Right lung (tissue), 5 donors: ENCODE data around the gene FOCAD. TPM values are rescaled to one million over a fixed set of nuclear protein-coding genes. Genes with fewer than 3 reads are reported as not detected.
"Not testable (repeated sequence)": the region's sequence is repeated elsewhere in the genome, so short reads cannot be mapped to it uniquely, and the experiment has no call there.

ENCODE experiments used
- DNase-seq, 2 donors: peaks; one replicate each; pipeline ENCODE4 v3.0.0-alpha.2; 2013
- polyA plus RNA-seq, 5 donors: library from polyadenylated mRNA; unstranded; fragments of 120-200 nt; gene quantifications; one replicate each; pipeline versions ENCODE4 v1.2.1 to v1.2.3, GENCODE V29; 2013; ENCODE audit warnings: inconsistent platforms in 1 of 5, low replicate concordance in 1 of 5; ENCODE audit not compliant: insufficient read length in 5 of 5, insufficient read depth in 1 of 5

FOCAD gene
- polyA plus RNA-seq, 5 donors: 22.0 to 36.1 (median 27.4) TPM

DNA sequence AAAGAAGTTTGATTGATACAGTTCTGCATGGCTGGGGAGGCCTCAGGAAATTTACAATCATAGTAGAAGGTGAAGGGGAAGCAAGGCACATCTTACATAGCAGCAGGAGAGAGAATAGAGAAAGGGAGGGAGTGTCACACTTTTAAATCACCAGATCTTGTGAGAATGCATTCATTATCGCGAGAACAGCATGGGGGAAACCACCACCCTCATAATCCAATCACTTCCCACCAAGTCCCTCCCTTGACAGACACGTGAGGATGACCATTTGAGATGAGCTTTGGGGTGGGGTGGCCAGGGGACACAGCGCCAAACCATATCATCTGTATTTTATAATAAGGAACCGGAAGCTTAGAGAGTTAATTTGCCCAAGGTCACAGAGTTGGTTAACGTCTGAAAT lies 13.7 kb upstream of the FOCAD start:
- no peak for DNase-seq

DNA sequence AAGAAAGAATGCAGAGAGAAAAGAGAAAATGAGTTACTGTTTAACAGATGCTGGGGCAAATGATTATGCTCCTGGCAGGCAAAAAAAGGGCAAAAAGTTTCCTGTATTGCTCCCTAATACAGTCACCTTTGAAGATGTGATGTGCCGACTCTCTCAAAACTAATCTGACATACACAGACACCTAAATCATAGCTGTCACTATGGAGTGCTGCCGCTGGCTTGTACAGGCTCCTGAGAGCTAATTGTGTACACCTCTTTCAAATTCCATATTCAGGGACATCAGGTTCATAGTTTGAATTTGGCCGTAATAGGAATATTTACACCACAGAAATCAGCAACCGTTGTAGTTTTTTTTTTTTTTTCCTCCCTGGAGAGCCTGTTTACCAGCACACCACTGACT lies 12.4 kb upstream of the FOCAD start:
- no peak for DNase-seq

DNA sequence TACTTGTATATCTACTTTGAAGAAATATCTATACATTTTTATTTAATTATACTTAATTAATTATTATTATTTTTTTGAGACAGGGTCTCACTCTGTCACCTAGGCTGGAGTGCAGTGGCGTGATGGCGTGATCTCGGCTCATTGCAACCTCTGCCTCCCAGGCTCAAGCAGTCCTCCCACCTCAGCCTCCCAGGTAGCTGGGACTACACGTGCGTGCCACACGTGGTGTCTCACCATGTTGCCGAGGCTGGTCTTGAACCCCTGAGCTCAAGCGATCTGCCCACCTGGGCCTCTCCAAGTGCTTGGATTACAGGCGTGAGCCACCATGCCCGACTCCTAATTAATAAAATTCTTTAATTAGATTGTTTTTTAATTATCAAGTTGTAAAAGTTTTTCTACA lies 10.5 kb upstream of the FOCAD start:
- not testable (repeated sequence) for DNase-seq

DNA sequence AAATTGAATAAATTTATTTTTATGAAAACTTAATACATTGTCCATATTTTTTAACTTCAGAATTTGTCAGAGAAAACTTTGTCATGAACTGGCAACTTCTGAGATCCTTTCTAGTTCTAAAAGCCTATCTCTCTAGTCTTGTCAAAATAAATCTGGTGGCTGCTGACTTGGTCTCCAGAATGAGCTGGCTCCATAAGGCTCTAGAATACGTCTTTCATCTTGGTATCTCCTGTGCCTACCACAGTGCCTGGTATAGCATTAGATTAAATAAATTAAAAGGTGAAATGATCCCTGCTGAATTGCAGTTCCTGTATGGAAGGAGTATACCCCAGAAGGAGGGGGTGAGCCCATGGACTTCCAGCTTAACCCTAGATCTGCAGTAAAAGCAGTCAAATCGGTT lies 2.6 kb upstream of the FOCAD start:
- DNase-seq: no peak

DNA sequence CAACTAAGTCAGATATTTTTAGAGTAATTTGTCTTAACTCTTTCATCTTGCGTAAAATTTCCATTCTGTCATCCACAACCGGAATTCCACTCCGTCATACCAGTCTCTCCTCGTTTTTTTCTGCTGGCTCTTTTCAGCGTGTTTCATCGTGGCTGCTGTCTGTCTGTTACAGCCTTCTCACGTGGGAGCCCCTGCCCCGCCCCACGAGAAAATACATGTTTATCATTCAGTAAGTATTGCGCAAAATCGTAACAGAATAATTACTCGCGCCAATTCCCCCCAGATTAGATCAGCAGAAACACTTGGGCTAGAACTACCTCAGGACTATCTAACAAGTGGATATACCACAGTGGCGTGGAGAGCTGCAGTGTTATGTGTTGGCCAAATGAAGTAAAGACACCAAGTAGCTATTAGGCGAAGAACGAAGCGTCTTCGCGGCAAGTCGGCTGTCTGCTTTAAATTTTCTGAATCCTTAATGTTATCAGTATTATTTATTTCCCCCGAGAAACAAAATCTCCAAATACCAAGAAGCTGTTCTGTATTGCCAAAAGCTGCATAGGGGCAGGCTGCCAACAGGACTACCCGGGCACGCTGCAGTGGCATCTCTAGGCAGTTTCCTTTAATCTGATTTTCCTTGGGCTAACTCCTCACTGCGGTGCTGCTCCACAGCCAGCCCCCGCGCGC lies 566 bp upstream of the FOCAD start:
- DNase-seq: peak in 1 of 2 donors; percentile 53

DNA sequence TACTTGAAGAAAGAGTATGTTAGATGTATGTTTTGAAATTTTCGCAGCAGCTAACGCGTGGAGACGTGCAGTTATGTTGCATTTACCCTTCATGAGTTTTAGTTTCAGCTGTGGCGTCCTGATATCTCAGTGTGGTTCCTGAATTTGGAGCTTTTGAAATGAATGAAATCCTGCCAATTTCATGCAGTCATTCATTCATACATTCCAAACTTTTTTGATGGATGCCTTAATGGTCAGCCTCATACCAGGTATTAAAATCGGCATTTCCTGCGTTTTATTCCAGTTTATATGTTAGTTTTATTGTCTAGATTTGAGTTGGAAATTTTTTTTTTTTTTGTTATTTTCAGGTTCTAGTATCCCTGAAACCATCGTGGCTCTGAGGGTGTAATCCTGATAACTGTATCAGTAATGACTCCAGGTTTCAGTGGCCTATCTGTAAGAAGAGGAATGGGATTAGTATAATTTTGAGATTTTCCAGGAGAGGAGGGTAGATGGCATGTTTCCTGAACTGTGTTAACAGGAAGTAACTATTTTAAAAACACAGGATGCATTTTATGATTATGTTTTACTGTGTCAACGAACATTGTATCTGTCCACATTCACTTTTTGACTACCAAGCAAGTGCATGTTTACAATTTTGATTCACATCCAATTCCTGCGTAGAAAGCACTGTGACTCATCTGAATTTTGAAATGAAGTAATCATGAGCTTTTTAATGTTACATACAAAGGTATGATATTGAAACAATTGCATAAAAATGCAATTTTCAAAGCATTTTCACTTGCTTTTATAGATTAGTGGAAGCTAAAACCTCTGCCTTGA lies 1.0 kb downstream of the FOCAD start:
- peak in 1 of 2 donors; percentile 18 for DNase-seq

DNA sequence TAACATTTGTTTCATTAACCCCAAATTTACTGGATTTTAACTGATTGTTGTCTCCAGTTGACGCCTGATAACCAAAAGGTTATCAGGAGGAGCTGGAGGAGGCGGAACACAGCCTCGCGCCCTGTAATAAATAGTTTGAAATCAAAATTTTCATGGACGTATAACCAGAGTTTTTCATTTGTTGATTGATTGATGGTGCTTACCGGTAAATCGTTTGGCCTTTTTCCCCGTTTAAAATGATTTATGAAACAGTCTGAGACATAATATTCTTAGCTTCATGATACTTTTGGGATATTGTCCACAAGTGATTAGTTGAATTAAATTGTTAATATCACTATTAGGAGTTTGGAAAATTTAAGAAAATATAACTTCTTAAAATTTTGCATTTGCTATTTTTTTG lies 1.7 kb downstream of the FOCAD start:
- DNase-seq: no peak

DNA sequence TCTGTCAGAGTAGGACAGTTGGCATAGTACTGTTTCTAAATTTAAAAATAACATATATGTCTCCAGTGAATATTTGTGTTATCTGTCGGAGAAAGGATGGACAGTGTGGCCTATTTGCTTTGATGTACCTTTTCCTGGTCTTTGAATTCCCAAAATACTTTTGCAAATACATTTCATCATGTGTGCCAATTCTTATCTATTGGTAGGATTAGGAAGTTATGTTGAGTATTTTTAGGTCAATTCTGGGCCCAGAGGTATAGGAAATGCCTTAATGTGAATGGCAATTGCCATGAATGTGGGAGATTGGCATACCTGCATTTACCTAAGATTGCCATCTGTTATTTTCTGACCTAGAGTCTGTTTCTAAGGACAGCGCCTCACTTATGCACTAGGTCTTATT lies 5.8 kb downstream of the FOCAD start:
- no peak for DNase-seq

DNA sequence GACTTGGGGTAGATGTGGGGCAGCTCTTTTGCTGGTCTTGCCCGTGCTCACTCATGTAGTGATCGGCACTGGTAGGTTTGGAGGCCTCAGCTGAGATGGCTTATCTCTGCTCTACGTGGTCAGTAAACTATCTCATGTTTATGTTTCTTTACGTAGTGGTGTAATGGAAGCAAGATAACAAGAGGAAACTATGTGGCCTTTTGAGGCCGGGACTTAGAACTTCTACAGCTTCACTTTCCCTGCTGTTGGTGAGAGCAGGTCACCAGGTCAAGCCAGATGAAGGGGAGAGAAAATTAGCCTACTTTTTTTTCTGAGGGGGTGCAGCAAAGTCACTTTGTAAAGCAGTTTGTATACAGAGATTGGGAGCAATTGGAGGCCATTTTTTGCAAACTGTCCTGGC lies 8.5 kb downstream of the FOCAD start:
- no peak for DNase-seq

DNA sequence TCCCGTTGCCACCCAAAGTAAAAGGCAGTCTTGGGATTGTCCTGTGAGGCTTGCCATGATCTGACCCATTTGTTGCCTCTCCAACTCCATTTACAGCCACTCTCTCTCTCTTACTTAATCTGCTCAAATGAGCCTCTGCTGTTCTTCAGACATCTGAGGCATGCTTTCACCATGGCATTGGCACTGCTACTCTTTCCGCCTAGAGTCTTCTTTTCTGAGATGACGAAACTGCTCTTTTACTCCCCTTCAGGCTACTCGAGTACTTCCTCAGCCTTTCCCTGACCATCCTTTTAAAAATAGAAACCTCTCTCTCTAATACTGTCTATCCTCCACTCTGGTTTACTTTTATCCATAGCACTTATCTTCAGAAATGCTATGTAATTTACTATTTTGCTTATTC lies 9.0 kb downstream of the FOCAD start:
- no peak for DNase-seq

DNA sequence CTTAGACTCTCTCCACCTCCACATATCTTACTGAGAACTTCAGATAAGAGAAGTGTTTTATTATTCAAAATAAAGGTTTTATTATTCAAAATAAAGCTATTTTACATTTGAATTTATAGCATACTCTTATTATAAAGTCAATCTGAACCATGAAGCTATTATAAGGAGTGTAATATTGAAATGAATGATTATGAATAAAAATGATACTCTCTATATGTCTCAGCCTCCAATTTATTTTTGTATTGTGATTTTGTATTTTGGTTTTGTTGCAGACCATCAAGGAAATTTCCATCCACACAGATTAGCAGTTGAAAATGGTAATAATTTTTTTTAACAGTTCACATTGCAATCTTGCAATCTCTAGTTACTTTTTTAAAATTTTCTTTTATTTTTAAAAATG lies 10.2 kb downstream of the FOCAD start:
- DNase-seq: no peak

DNA sequence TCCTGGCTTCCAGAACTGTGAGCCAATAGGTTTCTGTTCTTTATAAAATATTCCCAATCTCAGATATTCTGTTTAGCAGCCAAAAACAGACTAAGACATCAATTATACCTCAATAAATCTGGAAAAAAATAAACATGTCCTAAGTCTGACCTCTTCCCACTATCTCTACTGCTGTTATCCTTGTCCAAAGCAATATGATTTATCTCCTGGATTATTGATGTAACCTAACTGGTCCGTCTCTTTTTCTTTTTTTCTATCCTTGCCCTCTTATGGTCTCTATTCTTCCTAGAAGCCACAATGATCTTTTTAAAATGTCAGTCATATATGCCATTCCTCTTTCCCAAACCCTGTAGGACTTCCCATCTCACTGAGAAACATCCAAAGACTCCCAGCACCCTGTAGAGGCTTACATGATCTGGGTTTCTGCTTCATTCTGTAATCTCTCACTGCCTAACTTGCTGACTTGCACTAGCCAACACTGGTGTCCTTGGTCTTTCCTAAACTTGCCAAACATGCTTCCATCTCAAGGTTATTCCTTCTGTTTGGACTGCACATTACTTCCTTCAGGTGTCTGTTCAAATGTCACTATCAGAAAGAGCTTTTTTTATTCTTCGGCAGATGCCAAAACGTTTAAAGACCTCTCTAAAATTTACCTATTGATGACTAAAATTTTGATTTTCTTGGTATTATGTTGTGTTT lies 13.1 kb downstream of the FOCAD start:
- DNase-seq: no peak

DNA sequence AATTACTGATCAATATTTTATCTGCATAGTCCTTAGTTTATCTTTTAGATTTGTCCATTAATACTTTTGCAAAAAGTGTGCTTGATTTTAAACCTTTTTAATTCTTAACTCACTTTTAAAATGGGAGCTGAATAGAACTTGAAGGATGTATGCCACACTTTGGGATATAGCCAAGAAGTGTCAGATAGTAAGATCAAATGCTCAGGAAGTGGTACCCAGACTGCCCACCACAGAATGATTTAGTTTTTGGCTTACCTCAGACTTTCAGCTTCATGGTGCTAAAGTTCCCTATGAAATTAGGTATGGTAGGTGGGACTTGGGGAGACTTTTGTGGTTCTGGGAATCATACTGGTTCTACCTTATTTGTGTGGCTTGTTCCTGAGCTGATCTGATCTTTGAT lies 14.7 kb downstream of the FOCAD start:
- DNase-seq: no peak

DNA sequence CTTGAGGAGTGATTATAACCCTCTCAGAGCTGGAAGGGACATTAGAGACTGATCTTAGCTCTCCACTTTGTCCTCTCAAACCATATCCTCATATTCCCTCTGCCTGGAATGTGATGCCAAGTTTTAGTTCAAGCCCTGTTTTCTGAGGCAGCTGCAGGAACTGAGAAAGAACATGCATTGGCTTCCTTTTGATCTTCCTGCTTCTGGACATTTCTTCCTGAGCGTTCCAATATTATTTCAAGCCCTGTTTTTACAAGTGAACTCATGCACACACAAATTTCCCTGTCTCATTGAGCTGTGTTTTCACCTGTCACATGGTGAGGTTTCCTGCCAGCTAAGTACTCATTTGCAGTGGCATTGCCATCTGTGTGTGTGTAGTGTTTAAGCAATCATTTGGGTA lies 17.0 kb downstream of the FOCAD start:
- DNase-seq: no peak

DNA sequence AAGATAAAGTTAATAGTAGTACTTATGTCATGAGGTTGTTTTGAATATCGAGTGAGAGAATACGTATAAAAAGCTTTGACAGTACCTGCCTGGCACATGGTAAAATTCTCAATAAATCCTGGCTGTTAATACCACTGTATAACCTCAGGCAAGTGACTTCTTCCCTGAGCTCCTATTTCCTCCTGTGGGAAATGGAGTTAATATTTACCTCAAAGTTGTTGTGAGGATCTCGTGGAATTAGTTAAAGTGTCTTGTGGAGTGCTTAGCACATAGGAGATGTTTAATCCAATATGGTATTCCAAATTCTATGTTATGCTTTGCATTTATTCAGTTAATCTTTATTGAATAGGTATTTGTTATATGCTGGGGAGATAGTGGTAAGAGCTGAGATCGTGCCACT lies 18.5 kb downstream of the FOCAD start:
- DNase-seq: no peak

DNA sequence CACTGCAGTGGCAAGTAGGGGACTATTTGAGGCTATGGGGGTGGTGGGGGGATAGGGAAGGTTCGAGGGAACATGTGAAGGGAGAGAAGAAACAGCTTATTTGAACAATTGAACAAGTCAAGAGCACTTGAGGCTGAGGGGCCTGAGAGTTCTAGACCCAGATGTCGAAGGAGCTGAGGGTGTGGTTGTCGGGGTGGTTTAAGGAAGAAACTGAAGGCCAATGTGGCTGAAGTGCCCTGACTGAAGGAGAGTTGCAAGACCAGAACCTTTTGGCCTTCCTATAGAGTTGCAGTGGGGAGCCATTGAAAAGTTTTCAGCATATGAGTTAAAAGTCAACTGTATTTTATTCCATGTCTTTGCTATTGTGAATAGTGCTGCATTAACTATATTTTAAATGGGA lies 19.1 kb downstream of the FOCAD start:
- no peak for DNase-seq

DNA sequence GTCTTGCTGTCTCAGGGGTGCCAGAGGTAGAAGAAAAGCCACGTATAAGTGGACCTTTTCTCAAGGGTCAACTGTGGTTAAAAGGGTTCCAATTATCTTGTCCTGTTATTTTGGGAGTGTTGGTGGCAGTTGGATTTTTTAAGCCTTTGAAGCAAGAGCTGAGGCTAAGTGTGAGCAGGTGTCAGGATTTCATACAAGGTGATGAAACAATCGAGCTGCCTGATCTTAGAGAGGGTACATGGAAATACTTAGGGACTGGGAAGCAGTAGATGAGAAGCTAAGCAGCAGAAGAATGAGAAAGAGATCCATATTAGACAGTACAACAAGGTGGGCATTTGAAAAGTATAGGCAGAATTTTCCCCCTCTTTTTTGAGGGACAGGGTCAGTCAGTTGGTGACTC lies 23.6 kb downstream of the FOCAD start:
- DNase-seq: no peak

DNA sequence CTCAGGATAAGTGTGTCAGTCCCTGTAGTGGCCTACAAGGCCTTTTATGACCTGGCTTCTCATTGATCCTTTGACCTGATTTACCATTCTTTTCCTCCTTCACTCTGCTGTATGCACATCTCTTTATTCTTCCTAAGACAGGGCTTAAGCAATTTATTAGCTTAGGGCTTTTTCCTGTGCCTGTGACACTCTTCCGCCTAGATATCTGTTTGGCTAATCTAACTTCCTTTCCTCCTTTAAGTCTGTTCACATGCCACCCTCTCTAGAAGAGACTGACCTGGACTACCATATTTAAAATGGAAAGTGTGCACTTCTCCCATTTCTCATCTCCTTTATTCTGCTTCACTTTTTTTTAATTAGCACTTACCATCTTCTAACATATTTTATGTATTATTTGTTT lies 29.1 kb downstream of the FOCAD start:
- DNase-seq: no peak

DNA sequence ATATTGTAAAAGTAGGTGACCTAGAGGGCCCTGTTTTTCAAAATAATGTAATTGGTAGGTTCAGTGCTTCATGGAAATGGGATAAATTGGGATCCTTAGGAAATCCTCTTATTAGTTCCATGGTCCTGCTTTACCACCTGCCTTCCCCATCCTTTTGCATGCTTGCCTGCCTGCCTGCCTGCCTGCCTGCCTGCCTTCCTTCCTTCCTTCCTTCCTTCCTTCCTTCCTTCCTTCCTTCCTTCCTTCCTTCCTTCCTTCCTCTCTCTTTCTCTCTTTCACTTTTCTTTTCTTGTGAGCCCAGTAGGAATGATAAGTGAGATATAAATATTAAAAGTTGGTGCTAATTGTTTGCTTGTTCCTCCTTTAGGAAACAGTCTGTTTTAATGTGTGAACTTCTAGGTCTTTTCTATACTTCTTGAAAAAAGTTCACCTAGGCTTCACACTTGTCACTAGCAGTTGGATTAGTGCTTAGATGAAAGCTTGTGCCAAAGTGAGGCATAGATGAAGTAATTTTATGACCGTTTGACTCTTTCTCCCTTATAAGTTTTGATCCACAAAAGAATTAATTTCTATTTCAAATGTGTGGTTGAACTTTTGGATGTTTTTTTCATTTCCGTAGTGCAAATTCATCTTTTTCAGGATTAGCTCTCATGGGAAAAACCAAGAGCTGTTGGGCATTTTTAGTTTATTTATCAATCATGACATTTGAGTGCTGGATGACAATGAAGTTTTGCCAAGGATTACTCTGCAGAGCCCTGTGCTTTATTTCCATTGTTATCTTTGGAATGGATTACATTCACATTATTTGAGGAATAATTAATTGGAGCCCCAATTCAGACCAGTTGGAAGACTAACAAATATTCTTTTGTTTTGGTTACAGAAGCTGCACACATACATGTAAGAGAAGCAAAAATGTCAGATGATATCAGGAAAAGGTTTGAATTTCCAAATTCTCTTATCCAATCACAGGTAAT lies 30.7 kb downstream of the FOCAD start:
- DNase-seq: no peak

DNA sequence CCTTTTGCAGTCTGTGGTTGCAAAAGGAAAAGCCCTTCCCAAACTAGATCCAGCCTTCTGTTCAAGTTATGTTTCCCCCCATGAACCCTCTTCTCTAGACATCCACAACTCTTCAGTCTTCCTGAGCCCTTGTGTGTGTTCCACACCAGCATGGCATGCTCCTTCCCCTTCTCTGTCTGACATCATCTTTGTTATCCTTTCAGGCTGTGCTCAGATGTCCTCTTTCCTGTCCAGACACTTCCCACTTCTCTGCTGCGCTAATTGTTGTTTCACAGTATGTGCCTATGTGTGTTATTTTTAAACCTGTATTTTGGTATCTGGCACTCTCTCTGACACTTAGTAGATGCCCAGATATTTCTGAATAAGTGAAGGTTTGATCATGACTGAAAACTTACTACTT lies 38.2 kb downstream of the FOCAD start:
- DNase-seq: no peak

DNA sequence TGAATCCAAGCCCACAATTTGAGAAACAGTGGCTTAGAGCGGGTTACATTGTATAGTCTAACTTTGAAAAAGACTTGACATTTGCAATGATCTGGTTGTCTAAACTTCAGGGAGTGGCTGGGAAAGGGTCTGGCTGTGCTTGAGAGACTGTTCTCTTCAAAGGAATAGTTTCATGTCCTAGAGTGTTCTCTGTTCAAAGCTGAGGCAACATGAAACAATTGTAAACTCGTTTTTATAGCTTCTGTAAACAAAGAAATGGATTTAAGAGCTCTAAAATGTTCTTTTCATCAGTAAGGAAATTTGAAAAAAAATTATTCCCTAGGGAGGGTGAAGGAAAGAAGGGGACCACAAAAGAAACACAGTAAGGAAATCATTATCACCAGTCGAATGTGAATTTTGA lies 41.6 kb downstream of the FOCAD start:
- no peak for DNase-seq

DNA sequence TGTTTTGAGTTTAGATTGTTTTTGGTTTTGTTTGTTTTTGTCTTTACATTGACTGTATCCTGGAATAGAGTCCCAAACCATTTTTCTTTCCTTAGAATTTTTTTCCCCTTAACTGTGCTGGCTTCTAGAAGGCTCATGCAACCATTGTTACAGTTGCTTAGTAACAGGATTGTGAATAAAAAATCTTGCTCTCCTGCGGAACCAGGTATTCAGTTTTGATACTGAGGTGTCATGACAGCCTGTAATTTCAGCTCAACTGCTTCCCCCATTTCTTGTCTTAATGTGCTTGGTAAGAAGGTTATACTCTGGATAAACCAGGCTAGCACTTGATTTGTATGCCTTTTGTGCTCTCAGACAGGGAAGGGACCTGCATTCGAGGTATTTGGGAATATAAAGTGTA lies 42.1 kb downstream of the FOCAD start:
- no peak for DNase-seq
